ENCODE results near the gene FBXL15. TPM values are rescaled to one million over a fixed set of nuclear protein-coding genes. Genes with fewer than 3 reads are reported as not detected.

FBXL15 gene
- polyA plus RNA-seq, 1 donor (not counting 4 experiments of a cell fraction or from before 2014, with no cell fraction given) = 3.1 TPM

DNA sequence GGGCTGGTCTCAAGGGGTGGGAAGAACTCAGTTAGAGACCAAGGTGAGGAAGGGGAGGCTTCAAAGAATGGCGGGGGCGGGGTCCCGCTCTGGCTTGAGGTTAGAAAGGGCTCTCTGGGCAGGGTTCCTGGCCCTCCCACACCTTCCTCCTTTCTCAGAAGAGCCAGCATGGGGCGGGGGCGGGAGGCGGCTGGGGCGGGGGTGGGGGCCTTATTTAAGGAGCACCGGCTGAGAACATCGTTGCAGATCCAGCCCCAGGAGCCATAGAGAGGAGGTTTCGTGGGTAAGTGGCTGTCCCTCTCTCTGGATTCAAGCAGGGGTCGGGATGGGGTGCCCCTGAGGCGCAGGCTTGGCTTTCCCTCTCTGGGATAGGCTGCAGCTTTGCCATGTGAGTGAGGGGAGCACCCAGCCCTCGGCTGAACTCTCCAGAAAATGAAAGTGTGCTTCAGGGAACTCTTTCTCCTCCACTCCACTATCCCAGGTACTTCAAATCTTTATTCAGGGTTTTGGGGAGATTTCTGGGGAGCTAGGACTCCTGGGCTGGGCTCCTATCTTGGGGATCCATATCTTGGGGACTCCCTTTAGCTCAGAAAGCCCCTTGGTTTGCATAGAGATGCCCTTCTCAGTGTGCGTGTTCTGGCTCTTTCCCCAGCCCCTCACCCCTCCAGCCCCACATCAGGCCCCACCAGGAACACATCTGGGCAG is 15.0 kb downstream of the FBXL15 start:
- Histone ChIP-seq H3K4me2 (ENCODE audit: control insufficient read depth, extremely low read depth, insufficient read depth, low read depth, low read length) (peak overlapping the region; percentile 27), H2AFZ (ENCODE audit: control insufficient read depth, low read length) (no peak overlapping the region), H3K79me2 (ENCODE audit: control insufficient read depth, insufficient read depth, low read length) (peaks cover 10% of the 10 kb centered on the region), H3K9me1 (ENCODE audit: control insufficient read depth, extremely low read depth, insufficient read depth, low read length) (no peaks in the 10 kb centered on the region), H3K27me3 (ENCODE audit: control insufficient read depth, extremely low read depth, insufficient read depth, low read length) (peaks cover 20% of the 10 kb centered on the region), H3K4me3 (ENCODE audit: control insufficient read depth in 2 of 3, extremely low read depth in 1 of 3, insufficient read depth in 2 of 3, low read depth in 1 of 3, low read length in 3 of 3) (no peak overlapping the region), H3K27ac (ENCODE audit: control insufficient read depth, insufficient read depth, low read length) (no peak overlapping the region), H3K4me1 (ENCODE audit: control insufficient read depth, extremely low read depth, insufficient read depth, low read length) (peaks cover 6% of the 10 kb centered on the region), H4K20me1 (ENCODE audit: control insufficient read depth, extremely low read depth, insufficient read depth, low read length) (no peaks in the 10 kb centered on the region), H3K36me3 (ENCODE audit: control insufficient read depth in 2 of 2, extremely low read depth in 1 of 2, insufficient read depth in 2 of 2, low read length in 2 of 2) (no peaks in the 10 kb centered on the region), H3K9ac (ENCODE audit: control insufficient read depth, extremely low read depth, insufficient read depth, low read length) (no peak overlapping the region), H3K9me3 (ENCODE audit: control insufficient read depth, low read depth, low read length) (no peaks in the 10 kb centered on the region)
- dilution Hi-C loops (cut with MboI; ENCODE audit: extremely low pct_ligation_motif_present, low sequenced_read_pairs) = no loop called here
- DNase-seq (ENCODE audit: low read depth, low spot score) (no peak), FAIRE-seq (no peak)
- peak; percentile 12 for TF ChIP-seq EZH2 (IDR thresholded peaks at IDR 0.05; ENCODE audit: low read length)
- TF ChIP-seq, protein P1, sequence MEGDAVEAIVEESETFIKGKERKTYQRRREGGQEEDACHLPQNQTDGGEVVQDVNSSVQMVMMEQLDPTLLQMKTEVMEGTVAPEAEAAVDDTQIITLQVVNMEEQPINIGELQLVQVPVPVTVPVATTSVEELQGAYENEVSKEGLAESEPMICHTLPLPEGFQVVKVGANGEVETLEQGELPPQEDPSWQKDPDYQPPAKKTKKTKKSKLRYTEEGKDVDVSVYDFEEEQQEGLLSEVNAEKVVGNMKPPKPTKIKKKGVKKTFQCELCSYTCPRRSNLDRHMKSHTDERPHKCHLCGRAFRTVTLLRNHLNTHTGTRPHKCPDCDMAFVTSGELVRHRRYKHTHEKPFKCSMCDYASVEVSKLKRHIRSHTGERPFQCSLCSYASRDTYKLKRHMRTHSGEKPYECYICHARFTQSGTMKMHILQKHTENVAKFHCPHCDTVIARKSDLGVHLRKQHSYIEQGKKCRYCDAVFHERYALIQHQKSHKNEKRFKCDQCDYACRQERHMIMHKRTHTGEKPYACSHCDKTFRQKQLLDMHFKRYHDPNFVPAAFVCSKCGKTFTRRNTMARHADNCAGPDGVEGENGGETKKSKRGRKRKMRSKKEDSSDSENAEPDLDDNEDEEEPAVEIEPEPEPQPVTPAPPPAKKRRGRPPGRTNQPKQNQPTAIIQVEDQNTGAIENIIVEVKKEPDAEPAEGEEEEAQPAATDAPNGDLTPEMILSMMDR (optimal IDR thresholded peaks at IDR 0.05 in 1 of 3, IDR thresholded peaks at IDR 0.05 in 1 of 3, conservative IDR thresholded peaks at IDR 0.05 in 1 of 3; ENCODE audit: extremely low read depth in 1 of 3, insufficient read depth in 2 of 3, low read length in 3 of 3) = no peak

DNA sequence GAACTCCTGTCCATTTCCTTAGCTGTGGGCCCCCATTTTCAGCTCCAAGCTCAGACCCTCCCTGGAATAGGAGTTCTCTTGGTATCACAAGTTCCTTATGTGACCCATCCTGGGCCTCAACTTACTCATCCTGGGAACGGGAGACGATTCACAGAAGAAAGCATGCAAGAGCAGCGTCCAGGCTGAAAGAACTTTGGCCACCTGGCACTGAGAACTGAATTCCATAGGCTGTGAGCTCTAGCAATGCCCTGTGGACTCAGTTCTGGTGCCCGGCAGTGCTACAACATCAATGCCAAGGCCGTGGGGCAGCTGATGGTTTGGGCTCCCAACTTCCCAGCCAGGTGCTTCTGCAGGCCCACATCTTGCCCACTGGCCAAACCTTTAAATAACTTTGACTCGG is 15.7 kb downstream of the FBXL15 start:
- H3K9me1 ChIP-seq (ENCODE audit: control insufficient read depth, extremely low read depth, insufficient read depth, low read length) = no peaks in the 10 kb centered on the region
- H3K27ac ChIP-seq (ENCODE audit: control insufficient read depth, insufficient read depth, low read length) = no peak overlapping the region
- no peaks in the 10 kb centered on the region for H3K36me3 ChIP-seq (ENCODE audit: control insufficient read depth in 2 of 2, extremely low read depth in 1 of 2, insufficient read depth in 2 of 2, low read length in 2 of 2)
- H3K79me2 ChIP-seq (ENCODE audit: control insufficient read depth, insufficient read depth, low read length) = peaks cover 9% of the 10 kb centered on the region
- DNase-seq (ENCODE audit: low read depth, low spot score) (no peak), FAIRE-seq (no peak)
- dilution Hi-C loops (cut with MboI; ENCODE audit: extremely low pct_ligation_motif_present, low sequenced_read_pairs) = no loop called here
- peaks cover 6% of the 10 kb centered on the region for H3K4me1 ChIP-seq (ENCODE audit: control insufficient read depth, extremely low read depth, insufficient read depth, low read length)
- H3K4me3 ChIP-seq (ENCODE audit: control insufficient read depth in 2 of 3, extremely low read depth in 1 of 3, insufficient read depth in 2 of 3, low read depth in 1 of 3, low read length in 3 of 3) = no peak overlapping the region
- no peaks in the 10 kb centered on the region for H4K20me1 ChIP-seq (ENCODE audit: control insufficient read depth, extremely low read depth, insufficient read depth, low read length)
- H3K9ac ChIP-seq (ENCODE audit: control insufficient read depth, extremely low read depth, insufficient read depth, low read length) = no peak overlapping the region
- no peak for TF ChIP-seq EZH2 (IDR thresholded peaks at IDR 0.05; ENCODE audit: low read length)
- TF ChIP-seq, protein P1 (optimal IDR thresholded peaks at IDR 0.05 in 1 of 3, IDR thresholded peaks at IDR 0.05 in 1 of 3, conservative IDR thresholded peaks at IDR 0.05 in 1 of 3; ENCODE audit: extremely low read depth in 1 of 3, insufficient read depth in 2 of 3, low read length in 3 of 3) = no peak
- H3K4me2 ChIP-seq (ENCODE audit: control insufficient read depth, extremely low read depth, insufficient read depth, low read depth, low read length) = no peak overlapping the region
- no peaks in the 10 kb centered on the region for H3K9me3 ChIP-seq (ENCODE audit: control insufficient read depth, low read depth, low read length)
- H3K27me3 ChIP-seq (ENCODE audit: control insufficient read depth, extremely low read depth, insufficient read depth, low read length) = peaks cover 20% of the 10 kb centered on the region
- H2AFZ ChIP-seq (ENCODE audit: control insufficient read depth, low read length) = no peak overlapping the region

Data from keratinocyte (primary cell).